Ishikawa (cell line): ENCODE results near the gene RASSF5.

Experiments used
- CEBPB ChIP-seq: IDR thresholded peaks from 2 replicates; pipeline ENCODE4 v1.6.1; 2012
- CREB1 ChIP-seq: IDR thresholded peaks from 2 replicates; pipeline ENCODE4 v1.6.1; 2012; ENCODE audit warnings: low read depth
- EGR1 ChIP-seq: IDR thresholded peaks from 2 replicates; pipeline ENCODE4 v1.6.1; 2012
- EP300 ChIP-seq: IDR thresholded peaks from 2 replicates; pipeline ENCODE4 v1.6.1; 2012; ENCODE audit warnings: borderline replicate concordance
- FOXM1 ChIP-seq: IDR thresholded peaks from 2 replicates; pipeline ENCODE4 v1.6.1; 2012; ENCODE audit warnings: low read depth, borderline replicate concordance
- MAX ChIP-seq: IDR thresholded peaks from 2 replicates; pipeline ENCODE4 v1.6.1; 2012
- NFIC ChIP-seq: IDR thresholded peaks from 2 replicates; pipeline ENCODE4 v1.6.1; 2012
- RAD21 ChIP-seq: IDR thresholded peaks from 2 replicates; pipeline ENCODE4 v1.6.1; 2012; ENCODE audit warnings: low read depth
- REST ChIP-seq: IDR thresholded peaks from 2 replicates; pipeline ENCODE4 v1.6.1; 2012; ENCODE audit warnings: low read depth, mild to moderate bottlenecking
- TAF1 ChIP-seq: IDR thresholded peaks from 2 replicates; pipeline ENCODE4 v1.6.1; 2012; ENCODE audit warnings: low read depth, mild to moderate bottlenecking
- TCF12 ChIP-seq: IDR thresholded peaks from 2 replicates; pipeline ENCODE4 v1.6.1; 2012; ENCODE audit warnings: low read depth
- TEAD4 ChIP-seq: IDR thresholded peaks from 2 replicates; pipeline ENCODE4 v1.6.1; 2012
- USF1 ChIP-seq: IDR thresholded peaks from 2 replicates; pipeline ENCODE4 v1.6.1; 2012
- YY1 ChIP-seq: IDR thresholded peaks from 2 replicates; pipeline ENCODE4 v1.6.1; 2012; ENCODE audit warnings: low read depth
- ZBTB7A ChIP-seq: IDR thresholded peaks from 2 replicates; pipeline ENCODE4 v1.6.1; 2012; ENCODE audit warnings: low read depth

Gene RASSF5

GRCh38 chr1:206545351-206545750 is 38.0 kb downstream of the RASSF5 start:
- TF ChIP-seq NFIC (no peak), CREB1 (no peak), ZBTB7A (no peak), MAX (no peak), TAF1 (no peak), CEBPB (no peak), TEAD4 (no peak), RAD21 (no peak), TCF12 (no peak), USF1 (no peak), EGR1 (no peak), EP300 (no peak), FOXM1 (no peak), YY1 (no peak), REST (no peak)

GRCh38 chr1:206547104-206547503 is 39.8 kb downstream of the RASSF5 start:
- TF ChIP-seq REST = no peak
- TF ChIP-seq YY1 = no peak
- no peak for TF ChIP-seq RAD21
- no peak for TF ChIP-seq EGR1
- no peak for TF ChIP-seq NFIC

GRCh38 chr1:206550446-206550845 is 43.1 kb downstream of the RASSF5 start:
- no peak for TF ChIP-seq YY1

GRCh38 chr1:206551296-206551985 is 44.1 kb downstream of the RASSF5 start:
- no peak for TF ChIP-seq TAF1
- no peak for TF ChIP-seq USF1
- TF ChIP-seq CEBPB = no peak
- no peak for TF ChIP-seq TCF12
- TF ChIP-seq FOXM1 = no peak
- no peak for TF ChIP-seq REST
- TF ChIP-seq NFIC = no peak
- TF ChIP-seq TEAD4 = no peak

GRCh38 chr1:206551986-206552326 is 44.6 kb downstream of the RASSF5 start:
- TF ChIP-seq REST = no peak
- no peak for TF ChIP-seq EGR1
- no peak for TF ChIP-seq FOXM1
- TF ChIP-seq RAD21 = no peak
- no peak for TF ChIP-seq MAX
- TF ChIP-seq CREB1 = no peak
- TF ChIP-seq YY1 = no peak
- no peak for TF ChIP-seq ZBTB7A
- TF ChIP-seq TAF1 = no peak
- TF ChIP-seq CEBPB = no peak
- no peak for TF ChIP-seq EP300
- TF ChIP-seq TCF12 = no peak
- TF ChIP-seq TEAD4 = no peak
